ENCODE measurements around the gene RICTOR.
A peak's percentile ranks its signal among the peaks of the same experiment; 100 is the strongest.

RICTOR gene

DNA sequence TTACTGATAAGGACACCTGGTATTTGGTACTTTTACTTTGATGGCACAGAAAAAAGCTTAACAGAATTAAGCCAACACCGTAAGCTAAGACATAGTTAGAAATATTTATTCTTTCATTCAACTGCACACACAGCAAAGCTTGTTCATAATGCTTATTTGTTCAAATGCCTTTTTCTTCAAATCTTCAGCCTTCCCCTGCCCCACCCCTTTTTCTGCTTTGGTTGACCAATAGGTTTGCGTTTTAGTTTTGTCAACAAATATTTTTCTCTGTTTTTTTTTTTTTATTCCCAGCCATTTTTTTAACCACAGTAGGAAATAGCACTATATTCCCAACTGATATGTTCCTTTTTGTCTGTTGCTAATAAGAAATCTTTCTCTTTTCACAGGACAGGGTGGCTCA lies 4.9 kb upstream of the RICTOR start:
- H2AFZ ChIP-seq (ENCODE audit: low read length): no peak overlapping the region
- H3K4me1 ChIP-seq (ENCODE audit: insufficient read depth, low read length, severe bottlenecking): peaks cover 27% of the 10 kb centered on the region
- no peak overlapping the region for H3K4me2 ChIP-seq (ENCODE audit: low read length)
- no peak overlapping the region for H3K4me3 ChIP-seq (ENCODE audit: low read depth, low read length, poor library complexity, severe bottlenecking)
- H3K9me2 ChIP-seq (ENCODE audit: low read depth, low read length): no peaks in the 10 kb centered on the region
- H3K9me3 ChIP-seq (ENCODE audit: low read length): no peaks in the 10 kb centered on the region
- H3K9ac ChIP-seq (ENCODE audit: low read length): no peak overlapping the region
- H3K36me3 ChIP-seq (ENCODE audit: insufficient read depth, low read length): no peaks in the 10 kb centered on the region
- no peaks in the 10 kb centered on the region for H3F3A ChIP-seq (ENCODE audit: insufficient read depth, low read length)
- H4K20me1 ChIP-seq (ENCODE audit: insufficient read depth, low read length): no peaks in the 10 kb centered on the region
- TF ChIP-seq, protein P1, sequence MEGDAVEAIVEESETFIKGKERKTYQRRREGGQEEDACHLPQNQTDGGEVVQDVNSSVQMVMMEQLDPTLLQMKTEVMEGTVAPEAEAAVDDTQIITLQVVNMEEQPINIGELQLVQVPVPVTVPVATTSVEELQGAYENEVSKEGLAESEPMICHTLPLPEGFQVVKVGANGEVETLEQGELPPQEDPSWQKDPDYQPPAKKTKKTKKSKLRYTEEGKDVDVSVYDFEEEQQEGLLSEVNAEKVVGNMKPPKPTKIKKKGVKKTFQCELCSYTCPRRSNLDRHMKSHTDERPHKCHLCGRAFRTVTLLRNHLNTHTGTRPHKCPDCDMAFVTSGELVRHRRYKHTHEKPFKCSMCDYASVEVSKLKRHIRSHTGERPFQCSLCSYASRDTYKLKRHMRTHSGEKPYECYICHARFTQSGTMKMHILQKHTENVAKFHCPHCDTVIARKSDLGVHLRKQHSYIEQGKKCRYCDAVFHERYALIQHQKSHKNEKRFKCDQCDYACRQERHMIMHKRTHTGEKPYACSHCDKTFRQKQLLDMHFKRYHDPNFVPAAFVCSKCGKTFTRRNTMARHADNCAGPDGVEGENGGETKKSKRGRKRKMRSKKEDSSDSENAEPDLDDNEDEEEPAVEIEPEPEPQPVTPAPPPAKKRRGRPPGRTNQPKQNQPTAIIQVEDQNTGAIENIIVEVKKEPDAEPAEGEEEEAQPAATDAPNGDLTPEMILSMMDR (IDR thresholded peaks at IDR 0.05; ENCODE audit: low read length): no peak
- no peaks in the 10 kb centered on the region for H3K27me3 ChIP-seq (ENCODE audit: insufficient read depth, low read length)
- H3K27ac ChIP-seq (ENCODE audit: low read depth, low read length, poor library complexity, severe bottlenecking): no peak overlapping the region
- H3K79me2 ChIP-seq (ENCODE audit: insufficient read depth, low read length): no peaks in the 10 kb centered on the region

DNA sequence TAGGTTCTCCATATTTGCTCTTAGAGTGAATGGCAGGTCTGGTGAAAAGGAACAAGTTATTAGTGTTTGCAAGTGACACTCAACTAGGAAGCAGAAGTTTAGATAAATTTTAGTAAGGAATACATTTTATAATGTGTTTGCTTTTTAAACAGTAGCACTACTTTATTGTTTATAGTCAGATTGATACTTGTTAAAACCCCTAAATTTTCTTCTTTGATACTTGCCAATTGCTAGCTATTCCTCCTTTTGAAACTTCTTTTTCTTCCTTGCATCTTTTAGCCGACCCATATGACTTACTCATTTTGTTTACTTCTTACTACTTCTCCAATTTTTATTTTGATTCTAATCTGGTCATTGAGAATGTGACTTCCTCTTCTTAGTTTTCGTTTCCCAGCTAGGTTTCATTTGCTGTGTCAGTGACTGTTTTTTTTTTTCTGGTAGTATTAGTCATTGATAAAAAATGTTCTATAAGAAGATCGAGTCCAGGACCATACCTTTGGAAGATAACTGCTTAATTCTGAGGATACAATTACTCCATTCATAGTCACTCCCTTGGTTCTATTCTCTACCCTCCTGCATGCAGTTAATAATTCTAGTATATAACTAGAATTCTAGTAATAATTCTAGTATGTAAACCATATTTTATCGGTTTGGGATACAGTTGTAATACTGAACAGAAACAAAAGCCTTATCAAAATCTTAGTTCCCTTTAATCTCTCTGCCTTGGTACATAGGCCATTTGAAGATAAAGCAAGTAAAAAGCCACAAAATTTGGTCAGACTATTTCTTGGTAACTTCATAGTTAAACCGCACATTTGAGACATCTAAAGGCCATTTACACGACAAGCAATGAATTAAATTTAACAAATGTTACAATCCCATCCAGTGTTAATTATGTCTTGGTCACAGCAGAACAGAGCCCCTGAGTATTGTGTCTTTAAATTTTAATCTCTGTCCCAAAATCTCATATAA lies 2.8 kb upstream of the RICTOR start:
- no peak for TF ChIP-seq EZH2 (IDR thresholded peaks at IDR 0.05; ENCODE audit: borderline replicate concordance, low read length)
- TF ChIP-seq, protein P1 (IDR thresholded peaks at IDR 0.05; ENCODE audit: low read length): no peak
- Histone ChIP-seq H3K9ac (ENCODE audit: low read length) (peak overlapping the region; percentile 38; the same call in 1 of the 2 replicates), H3K9me2 (ENCODE audit: low read depth, low read length) (no peaks in the 10 kb centered on the region), H3K27me3 (ENCODE audit: insufficient read depth, low read length) (no peaks in the 10 kb centered on the region), H4K20me1 (ENCODE audit: insufficient read depth, low read length) (no peaks in the 10 kb centered on the region), H3K9me3 (ENCODE audit: low read length) (no peaks in the 10 kb centered on the region), H3K4me1 (ENCODE audit: insufficient read depth, low read length, severe bottlenecking) (peaks cover 38% of the 10 kb centered on the region), H3K36me3 (ENCODE audit: insufficient read depth, low read length) (no peaks in the 10 kb centered on the region; the same call in 1 of the 2 replicates), H3K4me2 (ENCODE audit: low read length) (peak overlapping the region; percentile 62), H3F3A (ENCODE audit: insufficient read depth, low read length) (no peaks in the 10 kb centered on the region), H3K79me2 (ENCODE audit: insufficient read depth, low read length) (peaks cover 16% of the 10 kb centered on the region), H3K27ac (ENCODE audit: low read depth, low read length, poor library complexity, severe bottlenecking) (peak overlapping the region; percentile 44), H2AFZ (ENCODE audit: low read length) (no peak overlapping the region), H3K4me3 (ENCODE audit: low read depth, low read length, poor library complexity, severe bottlenecking) (peak overlapping the region; percentile 10)

DNA sequence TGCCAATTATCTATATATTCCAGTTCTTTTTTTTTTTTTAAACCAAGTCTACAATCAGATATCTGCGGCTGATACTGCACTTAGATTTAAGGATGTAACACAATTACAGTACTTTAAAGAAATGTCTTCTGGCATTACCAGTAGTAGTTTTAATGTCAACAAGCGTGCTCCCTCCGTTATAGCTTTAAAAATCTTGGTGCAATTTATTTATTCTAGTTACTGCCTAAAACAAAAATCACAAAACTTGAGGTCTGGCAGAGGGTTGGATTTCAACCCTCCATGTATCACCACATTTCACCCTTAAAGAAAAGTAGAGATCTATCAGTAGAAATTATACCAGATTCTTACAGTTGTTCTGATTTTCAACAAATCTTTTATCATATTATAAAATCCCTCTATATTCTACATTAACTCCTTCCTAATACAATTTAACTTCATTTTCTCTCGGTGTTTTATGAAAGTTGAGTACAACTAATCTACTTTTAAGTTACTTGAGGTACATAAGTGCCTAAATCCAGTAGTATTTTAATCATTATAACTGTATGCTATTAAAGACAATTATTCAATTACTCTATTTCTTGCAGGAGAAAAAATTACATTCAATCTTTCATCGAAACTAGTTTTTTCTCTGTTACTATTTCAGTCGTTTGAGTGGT lies 2.0 kb upstream of the RICTOR start:
- no peaks in the 10 kb centered on the region for H4K20me1 ChIP-seq (ENCODE audit: insufficient read depth, low read length)
- peak overlapping the region; percentile 62 for H3K4me2 ChIP-seq (ENCODE audit: low read length)
- no peaks in the 10 kb centered on the region; the same call in 1 of the 2 replicates for H3K36me3 ChIP-seq (ENCODE audit: insufficient read depth, low read length)
- no peaks in the 10 kb centered on the region for H3F3A ChIP-seq (ENCODE audit: insufficient read depth, low read length)
- H3K27me3 ChIP-seq (ENCODE audit: insufficient read depth, low read length): no peaks in the 10 kb centered on the region
- H3K4me1 ChIP-seq (ENCODE audit: insufficient read depth, low read length, severe bottlenecking): peaks cover 42% of the 10 kb centered on the region
- H3K9me3 ChIP-seq (ENCODE audit: low read length): no peaks in the 10 kb centered on the region
- no peaks in the 10 kb centered on the region for H3K9me2 ChIP-seq (ENCODE audit: low read depth, low read length)
- TF ChIP-seq, protein P1 (IDR thresholded peaks at IDR 0.05; ENCODE audit: low read length): no peak
- no peak for TF ChIP-seq EZH2 (IDR thresholded peaks at IDR 0.05; ENCODE audit: borderline replicate concordance, low read length)
- H2AFZ ChIP-seq (ENCODE audit: low read length): no peak overlapping the region
- peak overlapping the region; percentile 10 for H3K4me3 ChIP-seq (ENCODE audit: low read depth, low read length, poor library complexity, severe bottlenecking)
- H3K27ac ChIP-seq (ENCODE audit: low read depth, low read length, poor library complexity, severe bottlenecking): peak overlapping the region; percentile 44
- H3K9ac ChIP-seq (ENCODE audit: low read length): peak overlapping the region; percentile 38; the same call in 1 of the 2 replicates
- H3K79me2 ChIP-seq (ENCODE audit: insufficient read depth, low read length): peaks cover 24% of the 10 kb centered on the region
